ENCODE data around the gene CALB2. TPM values are rescaled to one million over a fixed set of nuclear protein-coding genes. Genes with fewer than 3 reads are reported as not detected.

Gene CALB2
- total and polyA plus RNA-seq, 2 of the 13 experiments (the other 11 are each of a cell fraction or from before 2014, with no cell fraction given), result 0.37 to 0.40 TPM

DNA sequence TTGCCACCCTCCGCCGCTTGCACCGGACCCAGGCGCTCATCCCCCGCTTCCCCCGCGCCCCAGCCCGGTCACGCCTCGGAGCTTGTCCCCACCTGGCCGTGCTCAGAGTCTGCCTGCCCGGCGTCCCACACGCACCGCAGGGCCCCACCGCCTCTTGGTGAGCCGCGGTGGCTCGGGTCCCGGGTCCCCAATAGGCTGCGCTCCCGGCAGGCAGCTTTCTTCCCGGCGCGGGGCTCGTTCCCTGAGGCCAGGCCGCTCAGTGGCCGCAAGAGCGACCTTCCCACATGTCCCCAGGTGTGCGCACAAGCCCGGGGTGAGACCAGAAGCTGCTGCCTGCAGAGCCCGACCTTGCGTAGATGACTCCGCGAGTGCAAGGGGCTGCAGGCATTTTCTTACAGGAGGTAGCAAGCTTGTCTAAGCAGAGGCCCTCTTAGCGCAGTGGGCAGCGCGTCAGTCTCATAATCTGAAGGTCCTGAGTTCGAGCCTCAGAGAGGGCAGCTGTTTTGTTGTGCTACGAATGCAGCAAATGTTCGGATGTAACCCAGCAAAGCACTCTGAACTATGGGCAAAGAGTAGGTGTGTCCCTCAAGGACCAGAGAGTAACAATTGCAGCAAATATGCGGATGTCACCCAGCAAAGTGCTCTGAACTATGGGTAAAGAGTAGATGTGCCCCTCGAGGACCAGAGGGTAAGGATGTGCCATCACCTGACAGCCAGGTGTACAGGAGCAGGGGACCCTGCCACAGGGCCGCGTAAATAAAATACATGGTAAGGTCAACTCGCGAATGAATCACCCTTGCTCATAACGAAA, 67.8 kb downstream of the CALB2 start (continued):
- TF ChIP-seq JUN (CRISPR knock-in tag; IDR thresholded peaks at IDR 0.05) (peak; percentile 71), KMT2A (CRISPR knock-in tag; IDR thresholded peaks at IDR 0.05) (peak; percentile 87)

DNA sequence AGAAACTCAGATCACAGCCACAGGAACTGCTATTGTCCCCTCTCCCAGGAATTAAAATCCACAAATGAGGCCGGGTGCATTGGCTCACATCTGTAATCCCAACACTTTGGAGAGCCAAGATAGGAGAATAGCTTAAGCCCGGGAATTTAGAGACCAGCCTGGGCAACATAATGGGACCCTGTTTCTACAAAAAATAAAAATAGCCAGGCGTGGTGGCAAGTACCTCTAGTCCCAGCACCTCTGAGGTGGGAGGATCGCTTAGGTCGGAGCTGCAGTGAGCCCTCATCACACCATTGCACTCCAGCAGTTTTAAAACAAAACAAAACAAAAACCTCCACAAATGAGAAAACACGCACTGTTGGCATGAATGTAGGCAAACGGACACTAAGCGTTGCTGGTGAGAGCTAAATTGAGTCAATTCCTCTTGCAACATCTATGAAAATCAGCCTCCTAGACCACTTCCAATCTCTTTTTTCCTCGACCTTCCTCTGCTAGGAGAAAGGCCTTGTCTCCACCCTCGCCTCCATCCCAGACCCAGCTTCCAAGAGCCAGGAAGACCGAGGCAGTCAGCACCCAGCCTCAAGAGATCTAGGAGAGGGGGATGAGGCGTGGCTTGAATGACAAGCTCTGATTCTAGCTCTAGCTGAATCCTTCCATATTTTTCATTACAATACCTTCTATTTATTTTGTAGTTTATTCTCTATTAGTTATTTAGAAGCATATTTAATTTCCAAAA, 68.5 kb downstream of the CALB2 start:
- no peak for DNase-seq (ENCODE audit: low spot score)
- CTCF ChIA-PET (ENCODE audit: low intra/inter-chr PET ratio, low total read pairs), result interaction anchor here (1.5 to 1.8 kb wide), 2 partner anchors 14 kb away, joined by 4 to 7 read pairs; no protein-coding TSS in a partner anchor
- in situ Hi-C loops (cut with HindIII; ENCODE audit: extremely low pct_ligation_motif_present, low pct_unique_long_range_greater_than_20kb) (no loop called here), intact Hi-C loops (cut with micrococcal nuclease; ENCODE audit: unreplicated experiment) (loop anchor here (2.0 to 10.0 kb wide), 2 partner anchors 14 to 188 kb away; no protein-coding TSS in a partner anchor)
- H3K27me3 ChIP-seq (ENCODE audit: control insufficient read depth in 1 of 2, insufficient read depth in 2 of 2, low read length in 2 of 2), result peaks cover 7 to 38% of the 10 kb centered on the region in 2 experiments
- no peak overlapping the region for H3K9ac ChIP-seq (ENCODE audit: insufficient read depth, low read depth, low read length)
- 9% methylated on average over 12 of the region's 12 CpGs for WGBS (ENCODE audit: low lambda C conversion rate)
- H4K20me1 ChIP-seq (ENCODE audit: insufficient read depth, low read length), result no peaks in the 10 kb centered on the region
- H2AFZ ChIP-seq (ENCODE audit: low read length), result no peak overlapping the region
- ATAC-seq, result no peak
- FAIRE-seq, result no peak
- BruUV-seq (replicated peaks), result TSS peak; percentile 100
- H3K4me1 ChIP-seq (ENCODE audit: insufficient read depth, low read length), result peaks cover 30% of the 10 kb centered on the region
- no peaks in the 10 kb centered on the region for H3K9me3 ChIP-seq (ENCODE audit: low read length)
- H3K36me3 ChIP-seq (replicated peaks in 1 of 2; ENCODE audit: control insufficient read depth in 1 of 2, insufficient read depth in 2 of 2, low read length in 2 of 2), result no peaks in the 10 kb centered on the region
- peak overlapping the region in 1 of 3 experiments; percentile 33; a peak in 1 of 6 replicates for H3K4me3 ChIP-seq (replicated peaks in 1 of 3; ENCODE audit: insufficient read depth in 1 of 3, low read depth in 2 of 3, low read length in 3 of 3)
- H3K27ac ChIP-seq (ENCODE audit: extremely low read length, insufficient read depth, low read length), result peak overlapping the region; percentile 34
- peak overlapping the region; percentile 83 for H3K4me2 ChIP-seq (ENCODE audit: low read depth, low read length)
- POLR2A ChIA-PET, result interaction anchor here (0.8 to 2.1 kb wide), 6 partner anchors 14 to 145 kb away, joined by 3 to 13 read pairs (median 4); partner anchors contain the start of gene ZNF23
- H3K79me2 ChIP-seq (ENCODE audit: insufficient read depth, low read length), result no peaks in the 10 kb centered on the region
- TF ChIP-seq NFYB (CRISPR knock-in tag; IDR thresholded peaks at IDR 0.05) (no peak), ZC3H13 (CRISPR knock-in tag; IDR thresholded peaks at IDR 0.05) (no peak), ZNF234 (CRISPR knock-in tag; conservative IDR thresholded peaks at IDR 0.05) (0 out of 2 replicates have a peak, but pooled peaks have one; percentile 31), ZKSCAN1 (IDR thresholded peaks at IDR 0.05; ENCODE audit: low read length) (peak; percentile 70; the same call in 1 of the 2 replicates), ARID3A (IDR thresholded peaks at IDR 0.05; ENCODE audit: low read depth, low read length) (peak; percentile 75; the same call in 1 of the 2 replicates), KMT2A (CRISPR knock-in tag; IDR thresholded peaks at IDR 0.05) (peak; percentile 6; the same call in 1 of the 2 replicates), KDM1A (CRISPR knock-in tag; IDR thresholded peaks at IDR 0.05) (0 out of 2 replicates have a peak, but pooled peaks have one; percentile 20), NKX3-1 (CRISPR knock-in tag; IDR thresholded peaks at IDR 0.05) (no peak), NFE2L1 (CRISPR knock-in tag; IDR thresholded peaks at IDR 0.05; ENCODE audit: borderline replicate concordance) (0 out of 2 replicates have a peak, but pooled peaks have one; percentile 40)
- TF ChIP-seq, protein P1, sequence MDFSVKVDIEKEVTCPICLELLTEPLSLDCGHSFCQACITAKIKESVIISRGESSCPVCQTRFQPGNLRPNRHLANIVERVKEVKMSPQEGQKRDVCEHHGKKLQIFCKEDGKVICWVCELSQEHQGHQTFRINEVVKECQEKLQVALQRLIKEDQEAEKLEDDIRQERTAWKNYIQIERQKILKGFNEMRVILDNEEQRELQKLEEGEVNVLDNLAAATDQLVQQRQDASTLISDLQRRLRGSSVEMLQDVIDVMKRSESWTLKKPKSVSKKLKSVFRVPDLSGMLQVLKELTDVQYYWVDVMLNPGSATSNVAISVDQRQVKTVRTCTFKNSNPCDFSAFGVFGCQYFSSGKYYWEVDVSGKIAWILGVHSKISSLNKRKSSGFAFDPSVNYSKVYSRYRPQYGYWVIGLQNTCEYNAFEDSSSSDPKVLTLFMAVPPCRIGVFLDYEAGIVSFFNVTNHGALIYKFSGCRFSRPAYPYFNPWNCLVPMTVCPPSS (IDR thresholded peaks at IDR 0.05), result no peak
- TF ChIP-seq, protein P2, sequence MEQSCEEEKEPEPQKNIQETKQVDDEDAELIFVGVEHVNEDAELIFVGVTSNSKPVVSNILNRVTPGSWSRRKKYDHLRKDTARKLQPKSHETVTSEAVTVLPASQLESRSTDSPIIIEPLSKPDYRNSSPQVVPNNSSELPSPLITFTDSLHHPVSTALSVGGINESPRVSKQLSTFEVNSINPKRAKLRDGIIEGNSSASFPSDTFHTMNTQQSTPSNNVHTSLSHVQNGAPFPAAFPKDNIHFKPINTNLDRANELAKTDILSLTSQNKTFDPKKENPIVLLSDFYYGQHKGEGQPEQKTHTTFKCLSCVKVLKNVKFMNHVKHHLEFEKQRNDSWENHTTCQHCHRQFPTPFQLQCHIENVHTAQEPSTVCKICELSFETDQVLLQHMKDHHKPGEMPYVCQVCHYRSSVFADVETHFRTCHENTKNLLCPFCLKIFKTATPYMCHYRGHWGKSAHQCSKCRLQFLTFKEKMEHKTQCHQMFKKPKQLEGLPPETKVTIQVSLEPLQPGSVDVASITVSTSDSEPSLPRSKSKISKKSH (CRISPR knock-in tag; IDR thresholded peaks at IDR 0.05; ENCODE audit: borderline replicate concordance), result no peak
